Stimulated activated CD4-positive, alpha-beta T cell treated with anti-CD3 and anti-CD28 coated beads, Interleukin-1b, Interleukin-23, amount 100 ng/mL, for 48 hours (primary cell): ENCODE results near the gene ASCL5.
"Not testable (repeated sequence)": the region's sequence is repeated elsewhere in the genome, so short reads cannot be mapped to it uniquely, and the experiment has no call there.

Experiments
- DNase-seq: peaks from one replicate; pipeline ENCODE4 v3.0.0-alpha.2; 2020

ASCL5 gene, protein sequence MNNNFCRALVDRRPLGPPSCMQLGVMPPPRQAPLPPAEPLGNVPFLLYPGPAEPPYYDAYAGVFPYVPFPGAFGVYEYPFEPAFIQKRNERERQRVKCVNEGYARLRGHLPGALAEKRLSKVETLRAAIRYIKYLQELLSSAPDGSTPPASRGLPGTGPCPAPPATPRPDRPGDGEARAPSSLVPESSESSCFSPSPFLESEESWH

GRCh38 chr1:201126832-201127754, at the start of gene ASCL5:
Gene ASCL5 (minus strand): TSS chr1:201127184. CDS start chr1:201115372, 11,812 bp downstream.
- DNase-seq, result no peak

GRCh38 chr1:201175820-201176500, 49.0 kb upstream of the ASCL5 start:
- DNase-seq, result no peak

GRCh38 chr1:201173736-201174135, 46.8 kb upstream of the ASCL5 start:
- no peak for DNase-seq

DNA sequence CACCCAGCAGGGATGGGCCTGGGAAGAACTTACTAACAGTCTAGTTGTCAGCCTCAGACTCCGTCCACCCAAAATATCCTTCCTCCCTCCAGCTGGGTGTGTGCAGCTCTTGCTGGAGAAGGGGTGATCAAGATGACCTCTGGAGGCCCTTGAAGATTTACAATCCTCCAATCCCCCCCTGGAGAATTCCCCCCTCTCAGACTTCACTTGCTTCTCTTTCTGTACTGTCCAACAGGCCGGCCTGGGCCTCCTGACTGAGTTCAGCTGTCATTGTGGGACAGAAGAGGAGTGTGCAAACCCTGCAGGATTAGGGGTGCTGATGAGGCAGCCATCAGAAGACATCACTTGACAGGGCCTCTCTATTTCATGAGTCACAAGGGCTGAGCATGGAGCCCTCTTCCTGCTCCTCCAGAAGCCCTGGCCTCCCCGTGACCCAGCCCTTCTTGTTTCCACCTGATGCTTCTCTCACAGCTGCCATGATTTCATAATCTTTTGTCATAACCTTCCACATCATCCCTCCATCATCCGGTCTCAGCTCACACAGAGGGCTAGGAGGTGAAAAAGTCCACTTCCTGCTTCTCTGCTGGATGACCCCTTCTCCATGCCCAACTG, 46.1 kb upstream of the ASCL5 start:
- peak; percentile 31 for DNase-seq

DNA sequence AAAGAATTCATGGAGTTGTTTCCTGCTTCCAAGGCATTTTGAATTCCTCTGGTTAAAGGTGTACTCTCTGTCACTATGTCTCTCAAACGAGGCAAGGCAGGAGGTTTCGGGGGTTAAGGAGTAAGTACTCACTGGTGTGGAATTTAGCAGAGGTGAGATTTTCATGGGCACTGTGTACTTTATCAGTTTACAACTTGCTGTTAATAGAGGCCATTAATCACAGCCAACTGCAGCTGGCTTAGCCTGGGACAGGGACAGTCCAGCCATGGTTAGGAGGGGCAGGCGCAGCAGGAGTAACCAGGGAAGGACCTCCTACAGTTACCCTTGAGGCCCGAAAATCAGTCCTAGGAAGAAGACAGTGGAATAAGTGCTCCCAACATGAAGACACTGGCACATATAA, 45.3 kb upstream of the ASCL5 start:
- DNase-seq, result no peak

DNA sequence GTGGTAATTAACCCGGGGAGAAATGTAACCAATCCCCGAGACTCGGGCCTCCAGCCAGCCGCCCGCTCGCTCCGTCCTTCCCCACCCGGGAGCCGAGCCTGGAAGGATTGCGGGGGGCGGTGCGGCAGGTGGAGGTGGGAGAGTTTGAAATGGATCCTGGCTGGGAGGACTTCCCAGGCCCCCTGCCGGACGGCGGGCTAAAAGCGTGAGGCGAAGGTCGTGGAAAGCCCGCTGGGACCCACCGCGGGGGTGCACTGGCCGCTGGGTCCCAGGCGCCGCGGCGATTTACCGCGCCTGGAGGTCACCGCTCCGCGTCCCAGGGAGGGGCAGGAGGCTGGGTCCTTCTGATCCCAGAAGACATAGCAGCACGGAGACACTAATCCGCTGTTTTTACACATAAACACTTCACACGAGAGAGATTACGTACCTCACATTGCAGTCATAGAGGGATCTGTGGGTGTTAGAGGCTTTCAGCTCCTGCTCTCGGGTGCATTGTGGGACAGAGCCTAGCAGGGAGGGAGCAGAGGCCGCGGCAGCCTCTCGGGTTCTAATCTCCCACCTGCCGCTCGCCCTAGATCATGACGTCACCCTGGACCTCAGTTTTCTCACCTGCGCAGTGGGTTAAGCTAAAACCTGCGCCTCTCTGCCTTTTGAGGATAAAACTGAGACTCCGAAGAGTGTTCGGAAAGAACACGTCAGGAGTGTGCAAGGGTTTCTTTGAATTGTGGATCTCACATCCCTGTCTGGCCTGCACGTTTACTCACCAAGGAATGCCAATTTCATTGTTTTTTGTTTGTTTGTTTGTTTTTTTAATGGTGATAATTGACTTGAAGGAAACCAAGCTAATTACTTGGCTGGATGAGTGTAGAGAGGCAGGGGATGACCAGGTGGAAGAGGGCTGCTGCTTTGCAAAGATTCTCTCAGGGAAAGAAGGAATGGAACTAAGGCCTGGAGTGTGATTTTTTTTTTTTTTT, 44.4 kb upstream of the ASCL5 start:
- DNase-seq, result peak; percentile 81

GRCh38 chr1:201170533-201171062, 43.6 kb upstream of the ASCL5 start:
- peak; percentile 87 for DNase-seq

- no peak for DNase-seq
Observed at GRCh38 chr1:201169971-201170532, 43.1 kb upstream of the ASCL5 start.

DNA sequence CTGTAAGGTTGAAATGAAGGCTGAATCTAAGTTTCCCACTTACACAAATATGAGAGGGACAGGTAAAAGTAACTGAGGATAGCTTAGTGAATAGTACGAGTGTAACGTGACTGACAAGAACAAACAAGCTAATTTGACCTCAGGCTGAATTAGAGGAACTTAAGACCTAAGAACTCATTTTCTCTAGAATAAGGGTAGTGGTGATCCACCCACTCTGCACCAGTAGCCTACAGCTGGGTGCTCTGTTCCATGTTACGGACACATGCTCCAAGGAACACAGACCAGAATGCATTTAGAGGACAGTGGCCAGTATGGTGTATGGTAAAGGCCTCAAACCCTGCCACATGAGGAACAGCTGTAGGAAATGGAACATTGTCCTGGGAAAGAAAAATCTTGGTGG, 42.2 kb upstream of the ASCL5 start:
- no peak for DNase-seq

DNA sequence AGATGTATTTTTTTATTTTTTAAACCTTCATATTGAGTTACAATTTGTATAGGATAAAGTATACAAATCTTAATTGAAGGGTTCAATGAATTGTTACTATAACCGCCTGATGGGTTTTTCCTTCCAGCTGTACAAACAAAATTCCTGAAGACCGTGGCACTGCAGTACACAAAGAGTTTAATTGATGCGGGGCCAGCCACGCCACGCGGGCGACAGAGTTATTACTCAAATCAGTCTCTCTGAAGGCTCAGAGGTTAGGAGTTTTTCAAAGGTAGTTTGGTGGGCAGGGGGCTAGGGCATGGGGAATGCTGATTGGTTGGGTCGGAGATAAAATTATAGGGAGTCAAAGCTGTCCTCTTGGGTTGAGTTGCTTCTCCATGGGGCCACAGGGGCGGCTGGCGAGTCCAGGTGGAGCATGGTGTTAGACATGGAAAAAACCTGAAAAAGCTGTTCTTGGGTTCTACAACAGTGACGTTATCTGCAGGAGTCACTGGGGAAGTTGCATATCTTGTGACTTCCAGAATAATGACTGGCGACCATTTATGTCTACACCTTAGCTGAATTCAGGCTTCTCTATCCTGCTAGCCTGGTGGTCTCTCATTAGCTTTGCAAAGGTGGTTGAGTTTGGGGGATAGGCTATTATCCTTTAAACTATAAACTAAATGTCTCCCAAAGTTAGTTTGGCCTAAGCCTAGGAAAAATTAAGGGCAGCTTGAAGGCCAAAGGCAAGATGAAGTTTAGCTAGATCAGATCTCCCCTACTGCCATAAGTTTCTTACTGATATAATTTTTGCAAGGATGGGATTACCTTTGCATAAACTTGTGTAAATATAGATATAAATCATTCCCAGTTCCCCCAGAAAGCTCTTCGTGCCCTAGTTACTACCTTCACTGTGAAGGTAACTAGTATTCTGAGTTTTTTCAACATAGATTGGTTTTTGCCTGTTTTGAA, 40.3 kb upstream of the ASCL5 start:
- no peak for DNase-seq

DNA sequence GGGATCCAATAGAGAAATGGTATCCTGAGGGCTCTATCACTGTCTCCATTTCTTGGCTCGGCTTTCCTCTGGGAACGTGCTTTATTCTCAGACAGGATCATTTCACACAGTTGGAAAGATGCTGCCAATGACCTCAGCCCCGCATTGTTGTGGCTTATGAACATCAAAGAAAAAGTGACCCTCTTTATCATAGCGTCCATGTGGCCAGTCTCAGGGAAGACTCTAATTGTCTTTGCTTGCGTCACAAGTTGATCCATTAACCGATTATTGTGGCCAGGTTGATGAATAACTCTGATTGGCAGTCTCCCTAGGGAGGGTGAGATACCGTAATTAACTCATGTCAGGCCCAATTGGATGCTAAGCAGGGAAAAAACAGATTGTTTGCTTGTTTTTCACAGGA, 37.7 kb upstream of the ASCL5 start:
- no peak for DNase-seq

- DNase-seq, result no peak
Observed at GRCh38 chr1:201163707-201164106, 36.7 kb upstream of the ASCL5 start.

GRCh38 chr1:201163036-201163435, 36.1 kb upstream of the ASCL5 start:
- not testable (repeated sequence) for DNase-seq

DNA sequence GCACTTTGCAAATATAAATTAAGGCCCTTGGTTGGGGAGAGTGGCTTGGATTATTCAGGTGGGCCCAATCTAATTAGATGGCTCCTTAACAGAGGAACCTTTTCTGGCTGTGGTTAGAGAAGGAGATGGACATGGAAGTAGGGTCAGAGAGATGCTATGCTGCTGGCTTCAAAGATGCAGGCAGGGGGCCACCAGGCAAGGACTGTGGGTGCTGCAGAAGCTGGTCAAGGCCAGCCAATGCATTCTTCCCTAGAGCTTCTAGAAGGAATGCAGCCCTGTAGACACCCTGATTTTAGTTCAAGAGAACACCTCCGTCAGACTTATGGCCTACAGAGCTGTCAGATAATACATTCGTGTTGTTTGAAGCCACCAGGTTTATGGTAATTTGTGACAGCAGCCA, 31.0 kb upstream of the ASCL5 start:
- no peak for DNase-seq

- DNase-seq, result no peak
Observed at GRCh38 chr1:201156819-201157218, 29.8 kb upstream of the ASCL5 start.

- no peak for DNase-seq
Observed at GRCh38 chr1:201156346-201156745, 29.4 kb upstream of the ASCL5 start.

GRCh38 chr1:201155354-201155753, 28.4 kb upstream of the ASCL5 start:
- DNase-seq, result no peak

GRCh38 chr1:201154389-201155165, 27.6 kb upstream of the ASCL5 start, which contains the start of gene TMEM9:
Gene TMEM9 (minus strand): TSS chr1:201154474. CDS start chr1:201153923, 551 bp downstream.
- DNase-seq, result peak; percentile 98
